ENCODE results near the gene MATK. TPM values are rescaled to one million over a fixed set of nuclear protein-coding genes. Genes with fewer than 3 reads are reported as not detected.

Gene MATK
- total RNA-seq, 1 experiment from 2014 or later = 28.3 TPM

- ATAC-seq (peak; percentile 23; the same call in 1 of the 2 replicates), DNase-seq (ENCODE audit: low spot score) (no peak)
- Mint-ChIP-seq H3K9me3 (no peaks in the 10 kb centered on the region), H3K4me3 (no peak overlapping the region), H3K4me1 (peaks cover 5% of the 10 kb centered on the region), H3K27me3 (ENCODE audit: low read depth) (no peaks in the 10 kb centered on the region), H3K27ac (no peak overlapping the region), H3K36me3 (peaks cover 5% of the 10 kb centered on the region)
- ChIA-PET POLR2A (no interaction called here), CTCF (interaction anchor here (0.6 to 2.7 kb wide), 3 partner anchors 16 to 79 kb away, joined by 3 to 9 read pairs (median 3); no protein-coding TSS in a partner anchor)
- TF ChIP-seq STAT6 (CRISPR knock-in tag; conservative IDR thresholded peaks at IDR 0.05; ENCODE audit: low read depth) (no peak), NR3C1 (CRISPR knock-in tag; conservative IDR thresholded peaks at IDR 0.05; ENCODE audit: low read depth) (no peak), ETV6 (CRISPR knock-in tag; IDR thresholded peaks at IDR 0.05) (no peak), USF1 (CRISPR knock-in tag; IDR thresholded peaks at IDR 0.05) (no peak), CREB1 (CRISPR knock-in tag; IDR thresholded peaks at IDR 0.05) (no peak), TEAD4 (CRISPR knock-in tag; IDR thresholded peaks at IDR 0.05) (no peak), NR1H2 (CRISPR knock-in tag; IDR thresholded peaks at IDR 0.05) (no peak), TP53 (CRISPR knock-in tag; IDR thresholded peaks at IDR 0.05) (no peak), NFATC4 (CRISPR knock-in tag; IDR thresholded peaks at IDR 0.05) (no peak), IRF1 (CRISPR knock-in tag; IDR thresholded peaks at IDR 0.05) (no peak), MLX (CRISPR knock-in tag; IDR thresholded peaks at IDR 0.05) (no peak), RELA (CRISPR knock-in tag; IDR thresholded peaks at IDR 0.05; ENCODE audit: borderline replicate concordance) (no peak), ZNF317 (CRISPR knock-in tag; IDR thresholded peaks at IDR 0.05; ENCODE audit: borderline replicate concordance, low read depth) (no peak), SMAD4 (CRISPR knock-in tag; IDR thresholded peaks at IDR 0.05) (no peak), ESRRA (CRISPR knock-in tag; IDR thresholded peaks at IDR 0.05; ENCODE audit: borderline replicate concordance) (no peak), CREM (CRISPR knock-in tag; IDR thresholded peaks at IDR 0.05) (no peak), SMAD3 (CRISPR knock-in tag; IDR thresholded peaks at IDR 0.05; ENCODE audit: borderline replicate concordance) (no peak), ELF4 (CRISPR knock-in tag; IDR thresholded peaks at IDR 0.05; ENCODE audit: low read depth) (no peak)
Measured at GRCh38 chr19:3769494-3769893, 16.7 kb downstream of the MATK start.

- ATAC-seq (no peak), DNase-seq (ENCODE audit: low spot score) (no peak)
- Mint-ChIP-seq H3K9me3 (no peaks in the 10 kb centered on the region), H3K27me3 (ENCODE audit: low read depth) (no peaks in the 10 kb centered on the region), H3K4me3 (no peak overlapping the region), H3K36me3 (peaks cover 5% of the 10 kb centered on the region), H3K27ac (no peak overlapping the region; the same call in 1 of the 2 replicates), H3K4me1 (peaks cover 5% of the 10 kb centered on the region)
- ChIA-PET POLR2A (no interaction called here), CTCF (interaction anchor here (0.6 to 2.7 kb wide), 3 partner anchors 17 to 80 kb away, joined by 3 to 9 read pairs (median 3); no protein-coding TSS in a partner anchor)
- no peak for TF ChIP-seq ZNF121 (CRISPR knock-in tag; IDR thresholded peaks at IDR 0.05)
- 0 out of 2 replicates have a peak, but pooled peaks have one; percentile 38 for TF ChIP-seq GTF2I (CRISPR knock-in tag; conservative IDR thresholded peaks at IDR 0.05)
- TF ChIP-seq NFATC4 (CRISPR knock-in tag; IDR thresholded peaks at IDR 0.05) = no peak
- no peak for TF ChIP-seq CTCF (IDR thresholded peaks at IDR 0.05)
- TF ChIP-seq PRRX2 (CRISPR knock-in tag; IDR thresholded peaks at IDR 0.05) = no peak
Measured at GRCh38 chr19:3768748-3769099, 17.5 kb downstream of the MATK start.
